ENCODE results near the gene ATAT1. TPM values are rescaled to one million over a fixed set of nuclear protein-coding genes. Genes with fewer than 3 reads are reported as not detected.

The ATAT1 gene
- total and polyA plus RNA-seq, 2 of the 13 experiments (the other 11 are each of a cell fraction or from before 2014, with no cell fraction given), result 9.2 to 23.6 TPM

GRCh38 chr6:30672445-30673253, 46.0 kb downstream of the ATAT1 start, which contains the start of gene DHX16 (continued):
- TF ChIP-seq ZBED4 (CRISPR knock-in tag; IDR thresholded peaks at IDR 0.05; ENCODE audit: borderline replicate concordance) (peak; percentile 77), ZNF614 (CRISPR knock-in tag; IDR thresholded peaks at IDR 0.05; ENCODE audit: borderline replicate concordance) (peak; percentile 97), ZNF407 (CRISPR knock-in tag; IDR thresholded peaks at IDR 0.05; ENCODE audit: not compliant biosample characterization) (peak; percentile 87), THAP11 (CRISPR knock-in tag; IDR thresholded peaks at IDR 0.05) (peak; percentile 93), TGIF2 (CRISPR knock-in tag; IDR thresholded peaks at IDR 0.05) (no peak), PRDM10 (CRISPR knock-in tag; IDR thresholded peaks at IDR 0.05; ENCODE audit: low read depth) (peak; percentile 63; the same call in 1 of the 2 replicates), ZMYM3 (CRISPR knock-in tag; IDR thresholded peaks at IDR 0.05) (peak; percentile 82), ZNF33A (CRISPR knock-in tag; IDR thresholded peaks at IDR 0.05; ENCODE audit: borderline replicate concordance) (peak; percentile 98), FOXO4 (CRISPR knock-in tag; conservative IDR thresholded peaks at IDR 0.05) (no peak), NCOA1 (CRISPR knock-in tag; IDR thresholded peaks at IDR 0.05) (no peak)
